Activated T-helper 17 cell treated with anti-CD3 and anti-CD28 coated beads, Interleukin-2, amount 50 U/mL, for 72 hours (primary cell): Measurements from ENCODE around the gene SPTA1. TPM values are rescaled to one million over a fixed set of nuclear protein-coding genes. Genes with fewer than 3 reads are reported as not detected.

Experiments used
- ATAC-seq: fragments of 150-1000 bp; cut with Tn5 transposase; replicated peaks from 2 replicates; pipeline ENCODE4 v1.10.0; 2021; ENCODE audit warnings: mild to moderate bottlenecking, moderate library complexity
- H3K27ac Mint-ChIP-seq: one replicate; pipeline ENCODE4 v1.8.0; 2022; ENCODE audit warnings: mixed read lengths
- H3K27me3 Mint-ChIP-seq: one replicate; pipeline ENCODE4 v1.8.0; 2022; ENCODE audit warnings: mixed read lengths
- H3K36me3 Mint-ChIP-seq: one replicate; pipeline ENCODE4 v1.8.0; 2022; ENCODE audit warnings: low read depth, mild to moderate bottlenecking, mixed read lengths
- H3K4me1 Mint-ChIP-seq: one replicate; pipeline ENCODE4 v1.8.0; 2022; ENCODE audit warnings: mixed read lengths
- H3K4me3 Mint-ChIP-seq: one replicate; pipeline ENCODE4 v1.8.0; 2022; ENCODE audit warnings: mild to moderate bottlenecking, mixed read lengths
- H3K9me3 Mint-ChIP-seq: one replicate; pipeline ENCODE4 v1.8.0; 2022; ENCODE audit warnings: mixed read lengths
- total RNA-seq, 2 donors: library from RNA; stranded (reverse); gene quantifications; one replicate each; pipeline ENCODE4 v1.2.3, GENCODE V29; 2022

Gene SPTA1
- total RNA-seq, 2 donors from 2014 or later = 0.42 TPM; not detected in 1

GRCh38 chr1:158570480-158570879 lies 116.0 kb downstream of the SPTA1 start, which contains the start of gene OR6P1:
OR6P1 (minus strand) TSS chr1:158570580; CDS start chr1:158563604, 6,976 bp downstream.
- Mint-ChIP-seq H3K36me3 (no peaks in the 10 kb centered on the region), H3K4me3 (no peak within 1 kb of the TSS), H3K27ac (no peak within 1 kb of the TSS), H3K9me3 (no peaks in the 10 kb centered on the region), H3K27me3 (peaks cover 26% of the 10 kb centered on the region), H3K4me1 (no peaks in the 10 kb centered on the region)
- ATAC-seq = no peak

- peaks cover 19% of the 10 kb centered on the region for H3K27me3 Mint-ChIP-seq
- no peak for ATAC-seq
- H3K27ac Mint-ChIP-seq = no peak overlapping the region
- H3K9me3 Mint-ChIP-seq = no peaks in the 10 kb centered on the region
- H3K36me3 Mint-ChIP-seq = no peaks in the 10 kb centered on the region
- H3K4me3 Mint-ChIP-seq = no peak overlapping the region
- no peaks in the 10 kb centered on the region for H3K4me1 Mint-ChIP-seq
These were observed 121.9 kb downstream of the SPTA1 start for GRCh38 chr1:158564608-158565007.

DNA sequence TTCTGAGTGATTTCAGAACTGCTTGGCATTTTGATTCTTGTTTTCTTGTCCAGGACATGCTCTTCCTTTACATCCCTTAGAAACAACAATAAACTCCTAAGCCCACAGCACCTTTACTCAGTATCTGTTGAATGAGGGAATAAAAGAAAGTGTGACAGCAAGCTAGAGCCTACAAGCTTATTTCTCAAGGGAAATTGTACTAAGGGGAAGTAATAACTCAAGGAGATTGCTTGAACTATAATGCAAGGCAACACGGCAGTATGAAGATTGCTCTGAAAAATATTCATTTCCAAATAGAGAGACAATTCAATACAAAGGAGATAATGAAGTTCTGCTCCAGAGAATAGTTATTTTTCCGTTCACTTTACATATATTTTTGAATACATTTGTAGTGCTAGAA lies 122.7 kb downstream of the SPTA1 start:
- H3K27me3 Mint-ChIP-seq = peaks cover 19% of the 10 kb centered on the region
- H3K9me3 Mint-ChIP-seq = no peaks in the 10 kb centered on the region
- no peak overlapping the region for H3K4me3 Mint-ChIP-seq
- no peak for ATAC-seq
- no peak overlapping the region for H3K27ac Mint-ChIP-seq
- H3K36me3 Mint-ChIP-seq = no peaks in the 10 kb centered on the region
- H3K4me1 Mint-ChIP-seq = no peaks in the 10 kb centered on the region

Other genes starting within 250 kb of the SPTA1 start
- gene OR10K1, start 224.9 kb downstream of the SPTA1 start, total RNA-seq = not detected
- gene OR10R2, start 214.5 kb downstream of the SPTA1 start, total RNA-seq = not detected
- not detected for gene OR6Y1, start 132.3 kb downstream of the SPTA1 start, total RNA-seq
- gene OR6P1, start 116.1 kb downstream of the SPTA1 start, total RNA-seq = not detected
- gene OR10X1, start 106.8 kb downstream of the SPTA1 start, total RNA-seq = not detected
- not detected for gene OR10Z1, start 81.4 kb downstream of the SPTA1 start, total RNA-seq
- gene OR6K2, start 13.9 kb upstream of the SPTA1 start, total RNA-seq = not detected
- gene OR6K3, start 34.0 kb upstream of the SPTA1 start, total RNA-seq = not detected
- gene OR6K6, start 68.0 kb upstream of the SPTA1 start, total RNA-seq = not detected
- not detected for gene OR6N1, start 85.5 kb upstream of the SPTA1 start, total RNA-seq
- gene OR6N2, start 94.5 kb upstream of the SPTA1 start, total RNA-seq = not detected
- gene MNDA, start 144.6 kb upstream of the SPTA1 start, total RNA-seq = not detected
- 10 to 100 TPM; 19.6 to 27.8 TPM for gene PYHIN1, start 244.8 kb upstream of the SPTA1 start, total RNA-seq